IPS-11a (cell line): Measurements from ENCODE around the gene SYCP2L.
"Not testable (repeated sequence)": the region's sequence is repeated elsewhere in the genome, so short reads cannot be mapped to it uniquely, and the experiment has no call there.

Source experiments
- H3K4me3 ChIP-seq: one replicate; pipeline ENCODE4 v1.5.1; 2013; ENCODE audit warnings: low read depth, low read length, control low read depth

Gene SYCP2L

GRCh38 chr6:10951675-10952282 is 64.9 kb downstream of the SYCP2L start:
- H3K4me3 ChIP-seq = no peak overlapping the region

DNA sequence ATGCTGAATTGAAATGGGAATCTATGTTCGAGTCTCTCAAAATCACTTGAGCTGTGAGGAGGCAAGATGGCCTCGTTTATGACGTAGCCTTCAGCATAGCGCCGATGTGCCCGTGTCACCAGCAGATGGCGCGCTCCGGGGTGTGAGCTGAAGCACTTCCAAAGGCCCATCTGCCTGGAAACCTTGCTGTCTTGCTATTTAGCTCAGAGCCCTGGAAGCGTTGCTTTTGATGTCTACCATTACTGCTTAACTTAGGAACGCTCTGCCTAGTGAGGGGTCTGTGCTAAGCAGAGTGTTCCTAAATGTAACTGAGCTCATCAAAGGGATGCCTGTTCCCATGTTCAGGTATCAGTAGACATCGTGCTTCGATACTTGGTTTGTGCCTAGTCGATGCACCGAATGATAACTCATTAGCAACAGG is 67.7 kb downstream of the SYCP2L start:
- H3K4me3 ChIP-seq = no peak overlapping the region

DNA sequence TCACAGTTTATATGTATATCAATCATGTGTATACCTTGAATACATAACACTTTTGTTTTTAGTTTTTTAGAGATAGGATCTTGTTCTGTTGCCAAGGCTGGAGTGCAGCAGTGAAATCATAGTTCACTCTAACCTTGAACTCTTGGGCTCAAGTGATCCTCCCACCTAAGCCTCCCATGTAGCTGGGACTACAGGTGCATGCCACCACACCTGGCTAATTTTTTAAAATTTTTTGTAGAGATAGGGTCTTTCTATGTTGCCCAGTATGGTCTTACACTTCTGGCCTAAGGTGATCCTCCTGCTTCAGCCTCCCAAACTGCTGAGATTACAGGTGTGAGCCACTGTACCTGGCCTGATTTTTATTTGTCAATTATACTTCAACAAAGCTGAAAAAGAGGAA is 69.9 kb downstream of the SYCP2L start:
- H3K4me3 ChIP-seq = no peak overlapping the region

DNA sequence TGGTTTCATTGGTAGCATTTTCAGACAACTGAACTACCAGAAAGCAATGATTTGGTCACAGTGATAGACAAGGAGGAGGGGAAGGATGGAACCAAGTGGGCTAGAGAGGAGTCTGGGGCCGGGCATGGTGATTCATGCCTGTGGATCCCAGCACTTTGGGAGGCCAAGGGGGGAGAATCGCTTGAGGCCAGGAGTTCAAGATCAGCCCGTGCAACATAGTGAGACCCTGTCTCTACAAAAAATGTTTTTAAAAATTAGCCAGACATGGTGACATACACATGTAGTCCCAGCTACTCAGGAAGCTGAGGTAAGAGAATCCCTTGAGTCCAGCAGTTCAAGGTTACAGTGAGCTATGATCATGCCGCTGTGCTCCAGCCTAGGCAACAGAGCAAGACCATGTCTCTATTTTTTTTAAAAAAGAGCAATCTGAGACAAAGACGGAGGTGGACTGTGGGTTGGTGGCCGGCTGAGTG is 70.6 kb downstream of the SYCP2L start:
- no peak overlapping the region for H3K4me3 ChIP-seq

DNA sequence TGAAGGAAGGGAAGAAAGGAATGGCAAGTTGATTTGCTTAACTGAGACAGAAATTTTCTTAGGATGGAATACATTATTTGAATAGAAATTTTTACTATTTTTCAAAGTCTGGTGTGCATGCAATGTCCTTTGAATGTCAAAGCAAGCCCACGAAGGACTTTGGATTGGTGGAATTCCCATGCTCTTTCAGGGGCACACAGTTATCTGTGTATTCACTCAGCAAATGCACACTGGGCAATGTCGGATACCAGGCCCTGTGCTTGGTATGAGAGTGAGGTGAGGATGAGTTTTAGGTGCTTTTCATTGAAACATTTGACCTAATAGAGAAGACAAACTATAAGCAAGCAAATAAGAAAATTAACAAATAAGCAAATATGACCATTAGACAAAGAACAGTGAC is 73.3 kb downstream of the SYCP2L start:
- no peak overlapping the region for H3K4me3 ChIP-seq

DNA sequence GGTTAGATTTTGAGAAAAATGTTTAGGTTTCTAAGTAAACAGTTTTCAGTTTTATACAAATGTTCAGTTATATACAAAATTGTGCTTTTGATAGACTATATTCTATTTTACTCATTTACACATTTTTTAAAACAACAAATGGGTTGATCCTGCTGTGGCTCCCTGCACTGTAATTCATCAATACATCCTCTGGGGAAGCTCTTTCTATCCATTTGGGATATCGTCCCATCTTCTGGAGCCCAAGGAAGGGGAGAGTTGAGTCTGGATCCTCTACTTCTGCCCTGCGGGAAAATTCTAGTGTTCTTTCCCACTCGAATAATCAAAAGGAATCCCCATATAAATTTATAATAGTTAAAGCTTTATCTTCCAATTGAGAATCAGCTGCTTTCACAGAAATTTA is 75.0 kb downstream of the SYCP2L start:
- H3K4me3 ChIP-seq = no peak overlapping the region

- H3K4me3 ChIP-seq = no peak overlapping the region
These were observed 75.8 kb downstream of the SYCP2L start for GRCh38 chr6:10962673-10963072.

DNA sequence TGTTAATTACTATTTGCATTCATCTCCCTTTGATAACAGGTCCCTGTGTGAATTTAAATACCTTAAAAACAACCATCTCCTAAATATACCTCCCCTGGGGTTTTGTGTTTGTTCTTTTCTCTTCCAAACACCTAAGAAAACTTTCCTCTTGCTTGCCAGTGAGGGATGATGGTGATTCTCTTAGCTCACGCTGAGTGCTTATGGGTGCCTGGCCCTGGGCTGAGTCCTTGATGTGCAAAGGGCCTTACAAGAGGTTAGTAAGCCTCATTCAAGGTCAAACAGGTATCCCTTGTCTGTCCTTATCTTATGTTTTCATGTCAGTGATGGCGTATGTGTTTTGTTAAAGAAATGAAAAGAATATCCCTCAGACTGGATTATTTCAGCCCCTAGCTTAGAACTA is 76.3 kb downstream of the SYCP2L start:
- no peak overlapping the region for H3K4me3 ChIP-seq

- no peak overlapping the region for H3K4me3 ChIP-seq
These were observed 77.8 kb downstream of the SYCP2L start for GRCh38 chr6:10964684-10965083.

DNA sequence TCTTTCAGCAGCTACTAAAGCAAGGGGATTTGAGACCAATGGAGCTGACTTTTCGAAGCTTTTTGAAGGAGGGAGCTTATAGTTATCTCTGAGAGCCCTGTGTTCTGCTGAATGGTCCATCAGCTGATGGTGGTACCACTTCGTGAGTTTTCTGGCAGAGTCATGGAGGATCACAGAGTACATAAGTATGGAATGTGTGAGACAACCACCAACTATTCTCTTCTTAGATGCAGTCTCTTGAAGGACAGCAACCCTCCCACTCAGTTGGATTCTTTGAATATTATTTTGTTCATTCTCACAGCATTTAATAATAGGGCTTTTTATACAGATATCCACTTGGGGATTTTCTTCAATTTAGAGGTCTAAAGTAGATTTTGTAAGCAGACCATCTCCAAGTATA is 81.9 kb downstream of the SYCP2L start:
- H3K4me3 ChIP-seq = no peak overlapping the region

GRCh38 chr6:10970731-10971130 is 83.9 kb downstream of the SYCP2L start:
- no peak overlapping the region for H3K4me3 ChIP-seq

DNA sequence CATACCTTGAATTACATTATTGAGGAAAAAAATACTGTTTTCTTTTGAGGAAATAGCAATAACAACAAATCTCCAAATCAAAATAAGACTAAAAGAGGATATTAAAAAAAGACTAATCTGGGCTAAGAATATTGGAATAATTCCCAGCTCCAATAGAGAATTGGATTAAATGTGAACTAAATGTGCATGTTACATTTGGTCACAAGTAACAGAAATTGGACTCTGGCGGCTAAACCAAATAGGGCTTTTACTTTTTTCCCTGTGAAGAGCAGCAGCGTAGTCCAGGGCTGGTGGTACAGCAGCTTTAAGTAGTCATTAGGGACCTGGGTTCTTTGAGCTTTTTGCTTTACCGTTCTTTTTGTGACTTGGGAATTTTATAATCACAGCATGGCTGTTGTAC is 85.3 kb downstream of the SYCP2L start:
- no peak overlapping the region for H3K4me3 ChIP-seq

DNA sequence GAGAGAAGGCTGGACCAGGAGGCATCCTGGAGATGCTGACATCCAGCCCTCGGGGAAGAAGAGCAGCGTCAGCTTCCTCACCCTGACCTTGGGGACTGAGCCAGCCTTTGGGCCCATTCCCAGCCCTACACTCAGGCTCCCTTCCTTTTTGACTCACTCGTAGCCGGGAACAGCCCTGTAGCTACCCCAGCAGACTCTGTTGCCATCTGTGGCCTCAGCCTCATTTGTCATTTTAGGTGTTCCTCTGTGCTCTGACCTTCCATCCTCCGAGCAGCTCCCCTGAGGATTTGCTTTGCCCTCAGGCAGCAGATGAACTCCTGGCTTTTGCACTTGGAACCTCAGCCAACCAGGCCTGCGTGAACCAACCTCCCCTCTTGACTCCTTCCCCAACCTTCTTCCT is 89.7 kb downstream of the SYCP2L start:
- no peak overlapping the region for H3K4me3 ChIP-seq

DNA sequence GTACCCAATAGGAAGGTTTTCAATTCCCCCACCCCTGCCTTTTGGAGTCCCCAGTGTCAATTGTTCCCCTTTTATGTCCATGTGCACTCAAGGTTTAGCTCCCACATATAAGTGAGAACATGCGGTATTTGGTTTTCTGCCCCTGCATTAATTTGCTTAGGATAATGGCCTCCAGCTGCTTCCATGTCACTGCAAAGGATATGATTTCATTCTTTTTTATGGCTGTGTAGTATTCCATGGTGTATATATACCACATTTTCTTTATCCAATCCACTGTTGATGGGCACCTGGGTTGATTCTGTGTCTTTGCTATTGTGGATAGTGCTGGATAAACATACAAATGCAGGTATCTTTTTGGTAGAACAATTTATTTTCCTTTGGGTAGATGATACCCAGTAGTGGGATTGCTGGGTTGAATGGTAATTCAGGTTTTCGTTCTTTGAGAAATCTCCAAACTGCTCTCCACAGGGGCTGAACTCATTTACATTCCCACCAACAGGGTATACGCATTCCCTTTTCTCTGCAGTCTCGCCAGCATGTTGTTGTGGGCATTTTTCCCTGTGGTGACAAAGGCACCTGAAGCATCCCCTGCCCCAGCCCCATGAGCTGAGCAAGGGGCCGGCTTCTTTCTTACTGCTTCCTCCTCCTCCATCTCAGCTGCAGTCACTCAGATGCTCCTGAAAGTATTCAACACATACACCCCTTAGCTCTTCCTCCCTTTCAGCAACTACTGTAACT is 90.5 kb downstream of the SYCP2L start:
- H3K4me3 ChIP-seq = no peak overlapping the region

DNA sequence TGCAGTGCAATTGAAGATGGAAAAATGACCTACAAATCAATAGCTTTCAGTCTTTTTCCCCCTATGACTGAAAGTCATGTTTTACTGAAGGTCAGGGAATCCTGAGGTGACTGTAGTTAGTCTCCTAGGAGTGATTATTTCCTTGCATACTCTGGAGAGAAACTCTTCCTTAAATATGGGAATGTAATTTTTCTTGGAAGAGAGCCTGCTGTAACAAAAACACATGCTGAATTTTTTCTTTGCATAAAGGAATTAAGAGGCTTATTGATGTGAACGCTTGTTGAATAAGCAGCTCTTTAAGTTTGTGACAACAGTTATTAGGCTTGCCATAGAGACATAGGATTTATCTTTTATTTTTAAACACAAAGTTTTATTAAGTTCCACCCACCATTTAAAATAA is 92.8 kb downstream of the SYCP2L start:
- no peak overlapping the region for H3K4me3 ChIP-seq

- H3K4me3 ChIP-seq = no peak overlapping the region
These were observed 94.6 kb downstream of the SYCP2L start for GRCh38 chr6:10981409-10981808.

DNA sequence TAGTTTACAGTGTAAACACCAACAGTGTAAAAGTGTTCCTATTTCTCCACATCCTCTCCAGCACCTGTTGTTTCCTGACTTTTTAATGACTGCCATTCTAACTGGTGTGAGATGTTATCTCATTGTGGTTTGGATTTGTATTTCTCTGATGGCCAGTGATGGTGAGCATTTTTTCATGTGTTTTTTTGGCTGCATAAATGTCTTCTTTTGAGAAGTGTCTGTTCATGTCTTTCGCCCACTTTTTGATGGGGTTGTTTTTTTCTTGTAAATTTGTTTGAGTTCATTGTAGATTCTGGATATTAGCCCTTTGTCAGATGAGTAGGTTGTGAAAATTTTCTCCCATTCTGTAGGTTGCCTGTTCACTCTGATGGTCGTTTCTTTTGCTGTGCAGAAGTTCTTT is 98.1 kb downstream of the SYCP2L start:
- H3K4me3 ChIP-seq = not testable (repeated sequence)

DNA sequence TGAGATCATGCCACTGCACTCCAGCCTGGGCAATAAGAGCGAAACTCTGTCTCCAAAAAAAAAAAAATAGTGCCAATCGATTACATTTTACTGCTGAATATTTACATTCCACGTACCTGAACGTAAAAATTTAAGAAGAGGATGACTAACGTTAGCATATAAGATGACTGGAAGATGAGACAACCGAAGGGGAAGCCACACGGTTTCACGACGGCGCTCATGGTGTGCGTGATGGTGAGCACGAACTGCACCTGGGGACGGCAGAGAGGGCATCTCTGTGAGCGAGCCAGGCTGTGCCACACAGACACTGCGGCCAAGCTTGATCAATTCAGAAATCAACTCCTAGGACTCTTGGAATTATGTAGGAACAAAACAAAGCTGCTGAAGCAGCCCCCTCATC is 102.7 kb downstream of the SYCP2L start:
- H3K4me3 ChIP-seq = no peak overlapping the region

DNA sequence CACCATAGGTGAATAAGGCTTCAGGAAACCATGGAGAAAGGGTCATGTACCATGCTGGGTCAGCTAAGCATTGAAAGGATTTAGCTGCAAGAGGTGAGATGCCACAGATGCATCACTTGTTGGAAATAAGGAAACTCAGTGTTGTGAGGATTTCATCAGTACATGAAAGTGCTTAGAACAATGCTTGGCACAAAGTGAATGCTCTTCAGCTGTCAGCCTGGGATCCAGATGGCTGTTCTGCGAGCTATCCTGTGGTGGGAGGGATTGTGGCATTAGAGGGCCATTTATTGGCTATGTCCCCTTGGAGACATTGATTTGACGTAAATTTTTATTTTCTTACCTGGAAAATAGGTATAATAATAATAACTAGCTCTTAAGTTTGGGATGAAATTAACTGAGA is 104.3 kb downstream of the SYCP2L start:
- H3K4me3 ChIP-seq = no peak overlapping the region

DNA sequence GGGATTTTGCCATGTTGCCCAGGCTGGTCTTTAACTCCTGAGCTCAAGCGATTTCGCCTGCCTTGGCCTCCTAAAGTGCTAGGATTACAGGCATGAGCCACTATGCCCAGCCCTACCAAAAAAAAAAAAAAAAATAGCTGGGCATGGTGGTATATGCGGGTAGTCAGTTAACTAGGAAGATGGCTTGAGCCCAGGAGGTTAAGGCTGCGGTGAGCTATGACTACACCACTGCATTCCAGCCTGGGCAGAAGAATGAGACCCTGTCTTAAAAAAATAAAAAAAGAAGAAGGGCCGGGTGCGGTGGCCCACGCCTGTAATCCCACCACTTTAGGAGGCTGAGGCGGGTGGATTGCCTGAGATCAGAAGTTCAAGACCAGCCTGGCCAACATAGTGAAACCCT is 107.0 kb downstream of the SYCP2L start:
- H3K4me3 ChIP-seq = no peak overlapping the region

DNA sequence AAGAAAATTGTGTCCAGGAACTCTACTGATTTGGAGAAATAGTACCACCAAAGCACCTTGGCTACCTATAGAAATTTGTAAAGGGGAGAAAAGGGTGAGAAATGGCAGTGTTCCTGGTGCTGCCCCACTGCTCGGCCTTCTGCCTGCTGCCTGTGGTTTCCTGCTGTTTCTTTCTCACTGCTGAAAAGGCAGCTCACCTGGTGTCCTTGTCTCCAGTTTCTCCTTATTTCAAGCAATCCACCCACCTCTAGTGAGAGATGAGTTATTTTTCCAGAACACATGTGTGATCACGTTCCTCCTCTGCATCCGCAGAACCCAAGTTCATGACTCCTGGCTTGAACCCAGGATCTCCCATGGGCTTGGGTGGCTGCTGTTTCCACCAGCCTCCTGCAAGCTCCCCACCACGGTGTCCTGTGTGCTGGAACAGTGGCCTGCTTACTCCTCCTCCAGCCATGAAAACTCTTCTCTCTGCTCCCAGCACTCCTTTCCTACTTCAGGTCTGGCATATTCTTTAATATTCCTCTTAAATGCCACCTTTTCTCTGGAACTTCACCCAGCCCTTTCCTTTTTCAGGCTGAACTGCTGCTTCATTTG is 108.4 kb downstream of the SYCP2L start:
- H3K4me3 ChIP-seq = no peak overlapping the region

GRCh38 chr6:10999994-11000393 is 113.1 kb downstream of the SYCP2L start:
- no peak overlapping the region for H3K4me3 ChIP-seq
